Retinal pigment epithelial cell (primary cell): ENCODE results near the gene FAM13C.
"Not testable (repeated sequence)": the region's sequence is repeated elsewhere in the genome, so short reads cannot be mapped to it uniquely, and the experiment has no call there.

Source experiments
- DNase-seq: peaks from one replicate; pipeline ENCODE4 v3.0.0-alpha.2; 2010; ENCODE audit warnings: low read depth
- H3K4me3 ChIP-seq: 2 replicates; pipeline ENCODE4 v1.5.1; 2011; ENCODE audit warnings: mild to moderate bottlenecking, low read length, control low read depth, moderate library complexity
- CTCF ChIP-seq: conservative IDR thresholded peaks from 2 replicates; pipeline ENCODE4 v1.5.1; 2011; ENCODE audit warnings: low read depth, low read length, control low read depth, inconsistent platforms

FAM13C gene

DNA sequence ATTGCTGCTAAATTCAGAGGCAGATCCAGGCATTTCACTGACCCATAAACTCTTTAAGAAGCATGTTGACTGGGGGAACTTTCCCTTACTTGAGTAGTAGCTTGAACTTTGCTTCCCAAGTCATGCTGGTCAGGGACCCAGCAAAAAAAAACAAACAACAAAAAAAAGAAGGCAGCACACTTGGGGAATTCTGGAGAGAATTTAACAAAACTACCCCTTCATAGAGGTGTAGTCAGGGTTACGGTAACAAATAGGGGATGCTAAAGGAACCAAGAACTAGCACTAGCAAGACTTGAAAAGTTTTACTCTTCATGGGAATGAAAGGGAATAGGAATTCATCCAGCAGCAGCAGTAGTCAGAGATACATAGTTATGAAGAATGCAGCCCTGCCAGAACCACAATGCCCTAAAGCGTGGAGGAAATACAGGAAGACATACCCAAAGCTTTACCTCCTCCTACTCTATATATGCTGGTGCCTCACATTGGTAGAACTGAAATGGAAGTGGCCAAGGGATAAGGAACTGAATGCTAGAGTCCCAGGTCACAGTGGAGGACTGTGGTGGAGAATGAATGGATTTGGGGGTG lies 118.6 kb downstream of the FAM13C start:
- TF ChIP-seq CTCF, result no peak
- no peak for DNase-seq
- H3K4me3 ChIP-seq, result no peak overlapping the region

GRCh38 chr10:59242991-59243390 lies 119.4 kb downstream of the FAM13C start:
- no peak overlapping the region for H3K4me3 ChIP-seq
- DNase-seq, result no peak
- TF ChIP-seq CTCF, result no peak

GRCh38 chr10:59242057-59242456 lies 120.3 kb downstream of the FAM13C start:
- H3K4me3 ChIP-seq, result no peak overlapping the region
- TF ChIP-seq CTCF, result no peak
- no peak for DNase-seq

GRCh38 chr10:59240582-59241183 lies 121.7 kb downstream of the FAM13C start:
- no peak overlapping the region for H3K4me3 ChIP-seq
- peak; percentile 15 for DNase-seq
- peak; percentile 44 for TF ChIP-seq CTCF

DNA sequence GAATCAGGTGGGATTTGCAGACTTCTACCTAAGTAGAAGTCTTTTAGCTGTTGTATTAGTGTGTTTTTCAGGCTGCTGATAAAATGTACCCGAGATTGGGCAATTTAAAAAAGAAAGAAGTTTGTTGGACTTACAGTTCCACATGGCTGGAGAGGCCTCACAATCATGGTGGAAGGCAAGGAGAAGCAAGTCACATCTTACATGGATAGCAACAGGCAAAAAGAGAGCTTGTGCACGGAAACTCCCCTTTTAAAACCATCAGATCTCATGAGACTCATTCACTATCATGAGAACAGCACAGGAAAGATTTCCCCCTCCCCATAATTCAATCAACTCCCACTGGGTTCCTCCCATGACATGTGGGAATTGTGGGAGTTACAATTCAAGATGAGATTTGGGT lies 123.2 kb downstream of the FAM13C start:
- H3K4me3 ChIP-seq, DNase-seq: not testable (repeated sequence)

DNA sequence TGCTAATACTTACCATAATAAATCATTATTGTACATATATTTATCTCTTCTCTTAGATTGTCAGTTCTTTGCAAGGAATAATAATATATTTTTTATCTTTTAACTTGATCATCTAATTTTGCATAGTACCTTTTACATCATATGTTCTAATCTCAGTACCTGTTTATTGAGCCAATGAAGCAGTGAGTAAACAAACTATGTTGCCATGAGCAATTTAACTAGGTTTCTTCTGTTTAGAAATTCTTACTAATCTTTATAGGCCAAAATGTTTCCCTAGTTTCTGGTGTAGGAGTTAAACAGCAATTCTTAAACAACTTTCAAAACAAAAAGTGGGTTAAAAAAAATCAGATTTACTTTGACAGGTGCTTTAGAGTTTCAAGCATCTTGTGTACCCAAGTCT lies 124.6 kb downstream of the FAM13C start:
- H3K4me3 ChIP-seq, result no peak overlapping the region
- TF ChIP-seq CTCF, result no peak
- no peak for DNase-seq

GRCh38 chr10:59236064-59236697 lies 126.2 kb downstream of the FAM13C start:
- no peak for TF ChIP-seq CTCF

More at GRCh38 chr10:59236064-59236697, 126.2 kb downstream of the FAM13C start:
- no peak for DNase-seq
- H3K4me3 ChIP-seq, result no peak overlapping the region
